HG02678 (cell line): ENCODE data around the gene IMPA2.

Experiments
- ATAC-seq: cut with Tn5 transposase; IDR thresholded peaks from one replicate; pipeline ENCODE4 v1.9.1; 2021; ENCODE audit warnings: mild to moderate bottlenecking, moderate library complexity; ENCODE audit not compliant: unreplicated experiment

Gene IMPA2

GRCh38 chr18:12046046-12046750 lies 64.9 kb downstream of the IMPA2 start:
- ATAC-seq: no peak

DNA sequence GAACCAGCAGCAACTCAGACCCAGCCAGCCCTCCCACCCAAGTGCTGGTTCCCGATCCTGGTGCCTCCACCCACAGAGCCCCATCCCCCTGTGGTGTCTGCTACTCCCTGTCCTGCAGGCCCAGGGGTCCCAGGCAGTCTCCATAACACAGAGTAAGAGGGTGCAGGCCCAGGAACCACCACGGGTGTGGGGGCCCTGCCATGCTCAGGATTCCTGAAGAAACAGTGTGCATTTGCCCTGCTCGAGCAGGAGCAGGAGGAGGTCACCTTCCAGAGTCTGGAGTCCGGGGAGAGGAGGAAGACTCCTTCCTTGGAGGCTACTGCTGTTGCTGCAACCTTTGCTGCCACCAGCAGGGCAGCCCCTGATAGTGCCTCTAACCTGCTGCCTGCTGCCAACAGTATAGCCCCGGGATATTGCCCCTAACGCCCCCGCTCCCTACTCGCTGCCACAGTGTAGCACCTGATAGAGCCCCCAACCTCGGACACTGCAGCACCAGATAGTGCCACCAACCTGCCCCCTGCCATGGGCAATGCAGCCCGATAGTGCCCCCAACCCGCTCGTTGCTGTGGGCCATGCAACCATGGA lies 65.5 kb downstream of the IMPA2 start:
- no peak for ATAC-seq

DNA sequence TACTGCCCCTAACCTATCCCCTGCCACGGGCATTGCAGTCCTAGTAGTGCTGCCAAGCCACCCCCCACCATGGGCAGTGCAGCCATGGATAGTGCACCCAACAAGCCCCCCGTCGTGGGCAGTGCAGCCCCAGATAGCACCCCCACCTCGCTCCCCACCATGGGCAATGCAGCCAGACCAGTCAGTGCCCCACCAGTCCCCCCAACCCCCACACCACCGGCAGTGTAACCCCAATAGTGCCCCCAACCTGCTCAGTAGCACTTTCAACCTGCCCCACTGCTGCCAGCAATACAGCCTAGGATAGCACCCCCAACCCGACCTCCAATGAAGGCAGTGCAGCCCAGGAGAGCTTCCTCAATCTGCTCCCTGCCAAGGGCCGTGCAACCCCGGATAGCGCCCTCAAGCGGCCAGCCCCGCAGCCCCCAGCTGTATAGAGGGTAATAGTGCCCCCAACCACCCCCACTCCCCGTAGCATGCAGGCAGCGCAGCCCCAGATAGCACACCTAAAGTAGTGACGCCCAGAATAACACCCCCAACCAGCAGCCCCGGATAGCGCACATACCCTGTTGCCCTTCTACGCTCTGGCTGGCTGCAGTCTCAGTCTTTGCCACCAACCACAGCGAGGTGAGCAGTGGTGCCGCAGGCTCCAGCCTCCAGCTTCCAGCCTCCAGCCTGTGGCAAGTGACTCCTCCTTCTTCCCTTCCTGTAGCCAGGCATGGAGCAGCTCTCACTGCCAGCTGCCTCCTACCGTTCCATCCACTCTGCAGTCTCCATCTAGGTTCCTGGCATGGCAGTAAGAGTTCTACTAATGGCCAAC lies 66.9 kb downstream of the IMPA2 start:
- ATAC-seq: no peak

DNA sequence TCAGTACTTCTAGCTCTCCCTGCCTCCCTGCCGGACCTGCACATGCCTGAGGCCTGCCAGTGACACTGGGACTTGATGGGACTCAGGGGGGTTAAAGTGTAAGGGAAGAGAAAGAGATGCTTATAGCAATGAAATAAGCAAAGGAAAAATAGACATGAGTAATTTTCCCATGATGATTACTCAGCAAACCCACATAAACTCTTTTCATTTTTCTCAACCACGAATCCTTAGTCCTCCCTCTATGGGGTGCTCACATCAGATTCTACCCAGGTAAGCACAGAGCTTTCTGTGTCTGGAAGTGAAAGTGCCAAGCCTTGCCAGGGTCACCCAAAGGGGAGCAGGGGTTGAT lies 67.5 kb downstream of the IMPA2 start:
- ATAC-seq: no peak

- ATAC-seq: peak; percentile 91
Observed at GRCh38 chr18:12049978-12050811, 68.9 kb downstream of the IMPA2 start.

DNA sequence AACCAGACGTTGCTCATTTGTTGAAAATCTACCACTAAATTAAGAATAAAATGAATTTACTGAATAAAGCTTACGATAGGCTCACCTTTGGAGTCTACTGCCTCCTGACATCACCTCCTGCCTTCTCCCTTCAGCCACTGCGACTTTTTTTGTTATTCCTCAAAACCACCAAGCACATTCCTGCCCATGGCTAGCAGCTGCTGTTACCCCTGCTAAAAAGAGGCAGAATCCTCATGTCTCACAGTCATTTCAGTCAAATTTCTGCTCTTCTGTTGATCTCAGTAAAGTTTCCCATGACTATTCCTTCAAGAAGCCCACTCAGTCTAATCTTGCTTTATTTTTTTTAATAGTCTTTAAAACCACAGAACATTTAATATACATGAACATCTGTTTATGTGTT lies 71.6 kb downstream of the IMPA2 start:
- no peak for ATAC-seq

DNA sequence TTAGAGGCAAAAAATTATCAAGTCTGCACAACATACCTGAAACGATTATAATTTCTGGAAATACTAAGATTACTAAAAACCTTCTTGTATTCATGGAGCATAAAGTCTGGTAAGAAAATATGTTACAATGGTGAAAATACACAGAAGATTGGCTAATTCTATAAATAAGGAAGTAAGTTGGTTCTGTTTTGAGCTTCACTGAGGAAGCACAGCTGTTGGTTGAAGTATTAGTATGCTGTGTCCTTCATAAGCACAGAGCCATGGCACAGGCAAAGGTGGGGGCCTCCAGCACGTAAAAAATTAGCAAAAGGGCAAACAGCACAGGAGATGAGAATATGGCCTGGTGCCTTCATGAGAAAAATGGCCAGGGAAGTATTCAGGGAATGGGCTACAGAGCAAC lies 72.0 kb downstream of the IMPA2 start:
- peak; percentile 46 for ATAC-seq

DNA sequence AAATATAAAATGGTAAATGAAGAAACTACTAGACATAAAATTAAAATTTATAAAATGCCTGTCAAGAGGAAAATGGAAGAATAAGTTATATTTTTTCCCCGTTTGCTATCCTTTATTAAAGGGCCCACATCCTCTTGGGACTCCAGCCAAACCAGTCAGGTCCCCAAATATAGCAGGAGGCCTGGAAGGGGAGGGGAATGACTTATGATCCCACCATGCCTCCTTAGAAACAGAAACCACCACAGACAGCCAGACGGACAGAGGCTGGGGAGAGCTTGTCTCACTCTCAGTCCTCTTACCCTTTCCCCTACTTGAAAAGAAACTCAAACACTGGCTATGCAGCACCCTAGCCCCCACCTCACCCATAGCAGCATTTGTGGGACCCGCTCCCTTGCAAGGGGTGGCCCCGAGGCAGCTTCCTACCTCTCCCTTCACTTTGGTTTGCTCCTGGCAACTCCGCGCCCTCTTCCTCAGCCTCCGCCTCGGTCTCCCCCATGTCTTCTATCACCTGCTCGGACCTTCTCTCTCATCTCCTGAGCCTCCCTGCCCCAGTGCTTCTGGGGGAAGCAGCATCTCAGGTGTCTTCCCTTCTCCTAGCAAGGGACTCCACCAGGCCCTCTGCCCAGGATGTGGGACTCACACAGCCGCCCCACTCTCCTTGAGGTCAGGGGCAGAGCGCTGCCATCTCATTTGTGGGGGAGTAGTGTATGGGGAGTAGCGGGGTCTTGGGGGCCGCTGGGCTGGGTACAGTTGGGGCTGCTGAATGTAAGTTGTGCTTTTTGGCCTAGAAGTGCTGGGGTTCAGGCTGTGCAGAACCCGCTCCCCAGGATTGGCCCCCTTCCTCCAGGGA lies 75.0 kb downstream of the IMPA2 start:
- ATAC-seq: no peak

GRCh38 chr18:12056884-12057402 lies 75.6 kb downstream of the IMPA2 start:
- no peak for ATAC-seq

DNA sequence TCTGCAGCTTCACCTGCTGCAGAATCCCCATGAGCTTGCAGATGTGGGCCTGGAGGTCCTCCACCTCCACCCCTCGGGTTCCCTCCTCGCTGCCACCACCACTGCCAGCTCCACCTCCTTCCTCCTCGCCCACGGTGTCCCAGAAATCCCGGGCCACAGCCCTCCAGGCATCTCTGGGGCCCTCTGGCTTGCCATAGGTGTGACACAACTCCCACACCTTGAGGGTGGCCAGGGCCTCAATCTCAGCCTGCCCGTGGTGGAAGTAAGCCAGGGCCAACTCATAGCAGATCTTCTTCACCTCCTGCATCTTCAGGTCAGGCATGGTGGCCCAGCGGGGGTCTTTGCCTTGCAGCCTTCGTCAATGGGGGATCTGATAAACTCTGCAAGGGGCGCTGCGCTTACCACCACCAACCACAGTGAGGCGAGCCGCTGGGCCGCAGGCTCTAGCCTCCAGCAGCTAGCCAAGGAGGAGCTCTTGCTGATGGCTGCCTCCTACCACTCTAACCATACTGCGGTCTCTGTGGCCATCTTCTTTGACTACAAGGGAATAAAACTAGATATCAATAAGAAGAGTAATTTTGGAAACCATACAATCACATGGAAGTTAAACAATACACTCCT lies 76.2 kb downstream of the IMPA2 start:
- ATAC-seq: no peak

- ATAC-seq: no peak
Observed at GRCh38 chr18:12059334-12060181, 78.3 kb downstream of the IMPA2 start.

- no peak for ATAC-seq
Observed at GRCh38 chr18:12060182-12060870, 79.0 kb downstream of the IMPA2 start.

DNA sequence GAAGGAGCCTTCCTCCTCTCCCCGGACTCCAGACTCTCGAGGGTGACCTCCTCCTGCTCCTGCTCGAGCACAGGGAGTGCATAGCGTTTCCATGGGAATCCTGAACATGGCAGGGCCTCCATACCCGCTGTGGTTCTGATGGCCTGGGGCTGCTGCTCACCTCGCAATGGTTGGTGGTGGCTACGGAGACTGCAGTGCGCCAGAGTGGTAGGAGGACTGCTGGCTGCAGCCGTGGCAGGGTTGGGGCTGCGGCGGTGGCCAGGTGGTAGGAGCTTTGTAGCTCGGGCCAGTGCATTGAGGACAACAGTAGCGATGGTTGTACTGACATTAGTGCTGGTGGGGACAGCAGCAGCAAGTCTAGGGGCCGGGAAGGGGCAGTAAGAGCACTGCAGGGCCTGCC lies 80.4 kb downstream of the IMPA2 start:
- ATAC-seq: no peak

- ATAC-seq: no peak
Observed at GRCh38 chr18:12062974-12063373, 81.7 kb downstream of the IMPA2 start.

DNA sequence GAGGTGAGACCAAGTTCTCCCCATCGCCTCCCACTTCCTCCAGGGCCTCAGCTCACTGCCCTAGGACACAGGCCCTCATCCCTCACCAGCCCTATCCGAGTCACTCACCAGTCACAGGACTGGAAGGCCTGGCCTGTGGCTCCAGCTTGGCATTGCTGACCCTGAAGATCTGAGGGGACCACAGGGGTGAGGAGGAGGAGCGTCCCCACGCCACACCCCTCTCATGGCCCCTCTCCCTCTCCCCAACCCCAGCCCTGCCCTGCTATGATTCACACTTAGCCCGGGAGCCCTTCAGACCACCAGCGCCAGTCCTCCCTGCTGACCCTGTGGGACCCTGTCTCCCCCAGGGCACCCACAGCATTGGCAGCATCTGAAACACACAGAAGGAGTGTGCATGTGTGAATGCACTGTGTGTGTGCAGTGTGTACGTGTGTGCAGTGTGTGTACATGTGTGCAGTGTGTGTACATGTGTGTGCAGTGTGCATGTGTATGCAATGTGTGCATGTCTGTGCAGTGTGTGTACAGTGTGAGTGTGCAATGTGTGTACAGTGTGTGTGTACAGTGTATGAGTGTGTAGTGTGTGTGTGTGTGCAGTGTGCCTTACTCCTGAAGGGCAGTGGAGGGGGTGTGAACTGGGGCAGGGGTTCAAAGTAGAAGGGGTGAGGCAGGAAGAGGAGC lies 82.9 kb downstream of the IMPA2 start:
- ATAC-seq: no peak

DNA sequence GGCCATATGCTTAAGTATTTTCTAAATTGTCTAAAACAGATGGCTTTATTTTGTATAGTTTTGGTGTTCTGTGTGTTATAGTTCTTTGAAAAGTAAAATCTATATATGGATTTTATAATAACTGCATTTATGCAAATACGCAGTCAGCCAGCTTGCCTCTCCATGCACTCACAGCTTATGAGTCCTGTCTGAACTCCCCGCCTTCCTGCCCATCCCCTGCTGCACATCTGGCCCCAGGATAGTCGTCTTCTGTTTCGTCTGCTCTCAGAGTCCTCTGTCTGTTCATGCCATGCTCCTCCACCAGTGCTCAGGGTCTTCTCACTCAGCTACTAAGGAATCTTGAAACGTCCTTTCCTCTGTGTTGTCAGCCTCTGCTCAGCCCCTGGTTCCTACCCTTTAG lies 84.1 kb downstream of the IMPA2 start:
- ATAC-seq: no peak

DNA sequence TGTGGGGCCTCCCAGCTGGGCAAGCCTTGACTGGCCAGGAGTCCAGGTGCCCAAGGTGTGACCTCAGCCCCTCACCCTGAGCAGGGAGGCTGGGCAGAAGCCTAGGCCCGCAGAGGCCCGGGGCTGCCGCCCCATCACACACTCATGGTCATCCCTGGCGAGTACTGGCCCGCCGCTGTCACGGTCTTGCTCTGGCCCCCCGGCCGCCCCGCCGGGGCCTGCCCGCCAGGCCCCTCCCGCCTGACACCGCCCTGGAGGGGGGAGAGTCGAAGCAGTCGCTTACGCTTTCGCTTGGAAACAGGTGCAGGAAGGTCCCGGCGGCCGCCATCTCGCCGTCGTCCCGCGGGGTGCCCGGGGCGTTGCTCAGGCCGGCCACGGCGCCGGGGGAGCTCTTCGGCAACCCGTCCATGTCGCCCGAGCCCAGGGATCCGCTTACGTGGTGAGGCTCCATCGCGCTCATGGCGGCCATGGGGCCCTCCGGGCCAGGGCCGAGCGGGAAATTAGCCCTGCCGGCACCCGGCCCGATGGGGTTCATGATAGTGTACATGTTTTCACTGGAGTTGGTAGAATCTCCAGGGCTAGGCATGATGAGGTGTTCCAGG lies 85.7 kb downstream of the IMPA2 start:
- ATAC-seq: no peak
